Liver (tissue), 9 donors: ENCODE measurements around the gene SLC25A13. TPM values are rescaled to one million over a fixed set of nuclear protein-coding genes. Genes with fewer than 3 reads are reported as not detected.

Experiments
- DNase-seq: peaks from one replicate; pipeline ENCODE4 v3.0.0-alpha.2; 2017; ENCODE audit warnings: low spot score
- H3K27ac ChIP-seq, 2 donors: one replicate each; pipeline ENCODE4 v1.7.0; 2013; ENCODE audit warnings: inconsistent platforms in 2 of 2, low read length in 2 of 2, control low read depth in 1 of 2, low read depth in 1 of 2, mild to moderate bottlenecking in 1 of 2
- H3K27me3 ChIP-seq, 4 donors: one replicate each; pipeline versions ENCODE4 v1.6.1 to v1.7.0; 2013; ENCODE audit warnings: low read length in 3 of 4, inconsistent platforms in 1 of 4, mild to moderate bottlenecking in 1 of 4, moderate library complexity in 1 of 4; ENCODE audit not compliant: control insufficient read depth in 4 of 4, insufficient read depth in 4 of 4
- H3K36me3 ChIP-seq, 4 donors: one replicate each; pipeline versions ENCODE4 v1.6.1 to v1.7.0; 2013; ENCODE audit warnings: low read length in 3 of 4, mild to moderate bottlenecking in 3 of 4, low read depth in 1 of 4, moderate library complexity in 1 of 4; ENCODE audit not compliant: control insufficient read depth in 4 of 4, insufficient read depth in 3 of 4
- H3K4me1 ChIP-seq, 4 donors: one replicate each; pipeline versions ENCODE4 v1.6.1 to v1.7.0; 2013; ENCODE audit warnings: low read length in 3 of 4, mild to moderate bottlenecking in 3 of 4, moderate library complexity in 1 of 4; ENCODE audit not compliant: control insufficient read depth in 4 of 4, insufficient read depth in 4 of 4
- H3K4me3 ChIP-seq, 3 donors: one replicate each; pipeline versions ENCODE4 v1.6.1 to v1.7.0; 2013; ENCODE audit warnings: low read length in 3 of 3, control low read depth in 1 of 3, low read depth in 1 of 3, mild to moderate bottlenecking in 1 of 3
- H3K9ac ChIP-seq, 2 donors: one replicate each; pipeline ENCODE4 v1.7.0; 2013; ENCODE audit warnings: low read length in 2 of 2, mild to moderate bottlenecking in 2 of 2, moderate library complexity in 2 of 2, control low read depth in 1 of 2, low read depth in 1 of 2
- H3K9me3 ChIP-seq, 4 donors: one replicate each; pipeline versions ENCODE4 v1.6.1 to v1.7.0; 2013; ENCODE audit warnings: low read length in 3 of 4; ENCODE audit not compliant: control insufficient read depth in 4 of 4
- ATF3 ChIP-seq: IDR thresholded peaks from 2 replicates; pipeline ENCODE4 v1.6.1; 2016; ENCODE audit warnings: antibody characterized with exemption
- CTCF ChIP-seq: fragments of 150-350 bp; IDR thresholded peaks from 2 replicates; pipeline ENCODE4 v1.5.1; 2017; ENCODE audit warnings: improper control_type of control experiment, low read depth, low read length; ENCODE audit not compliant: missing input control
- EGR1 ChIP-seq, 2 donors: IDR thresholded peaks; 2 replicates each; pipeline ENCODE4 v1.6.1; 2016 to 2018; ENCODE audit warnings: antibody characterized with exemption in 2 of 2, low read depth in 2 of 2
- FOXA1 ChIP-seq: IDR thresholded peaks from 2 replicates; pipeline ENCODE4 v1.6.1; 2016; ENCODE audit warnings: antibody characterized with exemption
- GABPA ChIP-seq, 2 donors: IDR thresholded peaks in 1 of 2; conservative IDR thresholded peaks in 1 of 2; 2 replicates each; pipeline ENCODE4 v1.6.1; 2016; ENCODE audit warnings: antibody characterized with exemption in 2 of 2, mild to moderate bottlenecking in 1 of 2, moderate library complexity in 1 of 2
- HNF4A ChIP-seq, 2 donors: conservative IDR thresholded peaks; 2 replicates each; pipeline ENCODE4 v1.6.1; 2016; ENCODE audit warnings: antibody characterized with exemption in 2 of 2, mild to moderate bottlenecking in 2 of 2
- HNF4G ChIP-seq: IDR thresholded peaks from 2 replicates; pipeline ENCODE4 v1.6.1; 2016; ENCODE audit warnings: antibody characterized with exemption
- JUND ChIP-seq, 2 donors: IDR thresholded peaks; 2 replicates each; pipeline ENCODE4 v1.6.1; 2016; ENCODE audit warnings: antibody characterized with exemption in 2 of 2
- MAX ChIP-seq: IDR thresholded peaks from 2 replicates; pipeline ENCODE4 v1.6.1; 2016; ENCODE audit warnings: antibody characterized with exemption
- RAD21 ChIP-seq, 2 donors: IDR thresholded peaks; 2 replicates each; pipeline ENCODE4 v1.6.1; 2016; ENCODE audit warnings: antibody characterized with exemption in 2 of 2, mild to moderate bottlenecking in 2 of 2
- RXRA ChIP-seq, 2 donors: IDR thresholded peaks; 2 replicates each; pipeline ENCODE4 v1.6.1; 2017 to 2018; ENCODE audit warnings: antibody characterized with exemption in 2 of 2, mild to moderate bottlenecking in 1 of 2
- SP1 ChIP-seq: IDR thresholded peaks from 2 replicates; pipeline ENCODE4 v1.6.1; 2018; ENCODE audit warnings: antibody characterized with exemption, mild to moderate bottlenecking
- TAF1 ChIP-seq: conservative IDR thresholded peaks from 2 replicates; pipeline ENCODE4 v1.6.1; 2016; ENCODE audit warnings: antibody characterized with exemption, mild to moderate bottlenecking
- YY1 ChIP-seq: IDR thresholded peaks from 2 replicates; pipeline ENCODE4 v1.6.1; 2016; ENCODE audit warnings: antibody characterized with exemption, mild to moderate bottlenecking
- WGBS: extraction: QIAGEN DNeasy Blood & Tissue Kit; methylation state at CpG from one replicate; pipeline ENCODE4 v1.1.7; 2013; 5-methylcytosine and 5-hydroxymethylcytosine counted together
- polyA plus RNA-seq, 2 donors: library from polyadenylated mRNA; stranded (reverse) in 1 of 2; unstranded in 1 of 2; fragments of 200-250 nt in 1 of 2; fragments of >200 nt in 1 of 2; fragmentation: Nextera tagmentation in 1 of 2; extraction: Ambion mirVana in 1 of 2; gene quantifications; one replicate each; pipeline versions ENCODE4 v1.2.1 to v1.2.3, GENCODE V29; 2013 to 2015
- total RNA-seq, 2 donors: library from RNA; depleted of rRNA; stranded (reverse); fragments of >200 nt; gene quantifications; one replicate each; pipeline ENCODE4 v1.2.3, GENCODE V29; 2014
- TF ChIP-seq, protein P1 (sequence below): IDR thresholded peaks from 2 replicates; pipeline ENCODE4 v1.6.1; 2016; ENCODE audit warnings: antibody characterized with exemption
- TF ChIP-seq, protein P2 (sequence below): IDR thresholded peaks from 2 replicates; pipeline ENCODE4 v1.6.1; 2016; ENCODE audit warnings: antibody characterized with exemption, mild to moderate bottlenecking
- donor health status: healthy.
- donor health status: healthy.
- donor health status: healthy.
- donor health status: healthy.
- donor health status: healthy.

The SLC25A13 gene
- total and polyA plus RNA-seq, 4 donors = 45.6 to 116 (median 63.9) TPM

- Histone ChIP-seq H3K4me3 (no peak overlapping the region), H3K27me3 (no peaks in the 10 kb centered on the region), H3K27ac (peak overlapping the region in 1 of 2 donors; percentile 25), H3K9me3 (no peaks in the 10 kb centered on the region), H3K4me1 (peaks cover 18 to 97% (median 81%) of the 10 kb centered on the region in 4 donors), H3K36me3 (no peaks in the 10 kb centered on the region), H3K9ac (no peak overlapping the region)
- no peak for DNase-seq
- WGBS = 47% methylated on average over 8 of the region's 8 CpGs
- TF ChIP-seq HNF4A (conservative IDR thresholded peaks at IDR 0.05) (peak in 1 of 2 donors; percentile 5), MAX (no peak)
Observed at GRCh38 chr7:96306385-96307125, 15.3 kb downstream of the SLC25A13 start.

GRCh38 chr7:96305915-96306314 is 16.0 kb downstream of the SLC25A13 start:
- Histone ChIP-seq H3K27ac (peak overlapping the region in 1 of 2 donors; percentile 25), H3K36me3 (no peaks in the 10 kb centered on the region), H3K27me3 (no peaks in the 10 kb centered on the region), H3K9ac (no peak overlapping the region), H3K9me3 (no peaks in the 10 kb centered on the region), H3K4me1 (peaks cover 14 to 94% (median 76%) of the 10 kb centered on the region in 4 donors), H3K4me3 (no peak overlapping the region)
- 90% methylated on average over 2 of the region's 2 CpGs for WGBS
- TF ChIP-seq, protein P1, sequence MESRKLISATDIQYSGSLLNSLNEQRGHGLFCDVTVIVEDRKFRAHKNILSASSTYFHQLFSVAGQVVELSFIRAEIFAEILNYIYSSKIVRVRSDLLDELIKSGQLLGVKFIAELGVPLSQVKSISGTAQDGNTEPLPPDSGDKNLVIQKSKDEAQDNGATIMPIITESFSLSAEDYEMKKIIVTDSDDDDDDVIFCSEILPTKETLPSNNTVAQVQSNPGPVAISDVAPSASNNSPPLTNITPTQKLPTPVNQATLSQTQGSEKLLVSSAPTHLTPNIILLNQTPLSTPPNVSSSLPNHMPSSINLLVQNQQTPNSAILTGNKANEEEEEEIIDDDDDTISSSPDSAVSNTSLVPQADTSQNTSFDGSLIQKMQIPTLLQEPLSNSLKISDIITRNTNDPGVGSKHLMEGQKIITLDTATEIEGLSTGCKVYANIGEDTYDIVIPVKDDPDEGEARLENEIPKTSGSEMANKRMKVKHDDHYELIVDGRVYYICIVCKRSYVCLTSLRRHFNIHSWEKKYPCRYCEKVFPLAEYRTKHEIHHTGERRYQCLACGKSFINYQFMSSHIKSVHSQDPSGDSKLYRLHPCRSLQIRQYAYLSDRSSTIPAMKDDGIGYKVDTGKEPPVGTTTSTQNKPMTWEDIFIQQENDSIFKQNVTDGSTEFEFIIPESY = no peak
- TF ChIP-seq SP1 = no peak
- TF ChIP-seq ATF3 = no peak
- TF ChIP-seq, protein P2, sequence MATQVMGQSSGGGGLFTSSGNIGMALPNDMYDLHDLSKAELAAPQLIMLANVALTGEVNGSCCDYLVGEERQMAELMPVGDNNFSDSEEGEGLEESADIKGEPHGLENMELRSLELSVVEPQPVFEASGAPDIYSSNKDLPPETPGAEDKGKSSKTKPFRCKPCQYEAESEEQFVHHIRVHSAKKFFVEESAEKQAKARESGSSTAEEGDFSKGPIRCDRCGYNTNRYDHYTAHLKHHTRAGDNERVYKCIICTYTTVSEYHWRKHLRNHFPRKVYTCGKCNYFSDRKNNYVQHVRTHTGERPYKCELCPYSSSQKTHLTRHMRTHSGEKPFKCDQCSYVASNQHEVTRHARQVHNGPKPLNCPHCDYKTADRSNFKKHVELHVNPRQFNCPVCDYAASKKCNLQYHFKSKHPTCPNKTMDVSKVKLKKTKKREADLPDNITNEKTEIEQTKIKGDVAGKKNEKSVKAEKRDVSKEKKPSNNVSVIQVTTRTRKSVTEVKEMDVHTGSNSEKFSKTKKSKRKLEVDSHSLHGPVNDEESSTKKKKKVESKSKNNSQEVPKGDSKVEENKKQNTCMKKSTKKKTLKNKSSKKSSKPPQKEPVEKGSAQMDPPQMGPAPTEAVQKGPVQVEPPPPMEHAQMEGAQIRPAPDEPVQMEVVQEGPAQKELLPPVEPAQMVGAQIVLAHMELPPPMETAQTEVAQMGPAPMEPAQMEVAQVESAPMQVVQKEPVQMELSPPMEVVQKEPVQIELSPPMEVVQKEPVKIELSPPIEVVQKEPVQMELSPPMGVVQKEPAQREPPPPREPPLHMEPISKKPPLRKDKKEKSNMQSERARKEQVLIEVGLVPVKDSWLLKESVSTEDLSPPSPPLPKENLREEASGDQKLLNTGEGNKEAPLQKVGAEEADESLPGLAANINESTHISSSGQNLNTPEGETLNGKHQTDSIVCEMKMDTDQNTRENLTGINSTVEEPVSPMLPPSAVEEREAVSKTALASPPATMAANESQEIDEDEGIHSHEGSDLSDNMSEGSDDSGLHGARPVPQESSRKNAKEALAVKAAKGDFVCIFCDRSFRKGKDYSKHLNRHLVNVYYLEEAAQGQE = no peak
- no peak for TF ChIP-seq HNF4G
- TF ChIP-seq FOXA1 = no peak
- TF ChIP-seq EGR1 (IDR thresholded peaks at IDR 0.05; ENCODE audit: low read depth in 2 of 2) = no peak
- no peak for TF ChIP-seq HNF4A (conservative IDR thresholded peaks at IDR 0.05)
- TF ChIP-seq MAX = no peak
- no peak for TF ChIP-seq JUND (IDR thresholded peaks at IDR 0.05)
- TF ChIP-seq CTCF = no peak
- no peak for TF ChIP-seq GABPA (IDR thresholded peaks at IDR 0.05 in 1 of 2, conservative IDR thresholded peaks at IDR 0.05 in 1 of 2)
- TF ChIP-seq RXRA (IDR thresholded peaks at IDR 0.05) = no peak
- TF ChIP-seq YY1 = no peak
- no peak for TF ChIP-seq TAF1
- TF ChIP-seq RAD21 (IDR thresholded peaks at IDR 0.05) = no peak
- DNase-seq = no peak
